ENCODE measurements around the gene MKRN2OS.
A peak's percentile ranks its signal among the peaks of the same experiment; 100 is the strongest.

Gene MKRN2OS

GRCh38 chr3:12545473-12545791 is at the start of gene MKRN2OS:
Gene MKRN2OS, minus strand, starts transcription at chr3:12545499. Its CDS starts 35 bp downstream, at chr3:12545464.
- Histone ChIP-seq H3K27ac (ENCODE audit: extremely low read depth, low read depth, low read length) (peak within 1 kb of the TSS; percentile 29), H3K4me3 (ENCODE audit: low read depth, low read length) (peak within 1 kb of the TSS; percentile 31), H3K9me3 (ENCODE audit: control insufficient read depth, insufficient read depth, low read depth, low read length) (no peaks in the 10 kb centered on the region), H3K36me3 (ENCODE audit: control insufficient read depth in 2 of 2, insufficient read depth in 1 of 2, low read length in 2 of 2) (peaks cover 0 to 9% of the 10 kb centered on the region in 2 experiments; a peak in 2 of 3 replicates), H3K4me1 (ENCODE audit: control insufficient read depth, insufficient read depth, low read length) (peaks cover 10% of the 10 kb centered on the region; the same call in 1 of the 2 replicates)
- CTCF ChIA-PET: interaction anchor here (0.6 to 0.9 kb wide), 2 partner anchors 62 to 361 kb away, joined by 3 read pairs; no protein-coding TSS in a partner anchor
- POLR2A ChIA-PET: interaction anchor here (1.1 to 1.6 kb wide), 3 partner anchors 9 to 61 kb away, joined by 3 to 12 read pairs (median 5); partner anchors contain the start of genes MKRN2 and TSEN2
- TF ChIP-seq SETDB1 (IDR thresholded peaks at IDR 0.05; ENCODE audit: insufficient read length, low read length): no peak
- no peak for TF ChIP-seq ZNF19 (tag by site-specific recombination; IDR thresholded peaks at IDR 0.05; ENCODE audit: low read depth)
- no peak for TF ChIP-seq PRDM1 (tag by site-specific recombination; IDR thresholded peaks at IDR 0.05)
- no peak for TF ChIP-seq ZNF621 (tag by site-specific recombination; IDR thresholded peaks at IDR 0.05)
- no peak for TF ChIP-seq ZNF148 (tag by site-specific recombination; IDR thresholded peaks at IDR 0.05; ENCODE audit: borderline replicate concordance)
- TF ChIP-seq SCRT2 (tag by site-specific recombination; IDR thresholded peaks at IDR 0.05): peak; percentile 68; the same call in 1 of the 2 replicates
- TF ChIP-seq ZFP3 (tag by site-specific recombination; IDR thresholded peaks at IDR 0.05; ENCODE audit: low read depth): peak; percentile 79
- peak; percentile 54 for TF ChIP-seq ZNF629 (tag by site-specific recombination; IDR thresholded peaks at IDR 0.05)
- peak; percentile 32; the same call in 1 of the 2 replicates for TF ChIP-seq SP7 (tag by site-specific recombination; IDR thresholded peaks at IDR 0.05)
- no peak for TF ChIP-seq ZNF146 (tag by site-specific recombination; IDR thresholded peaks at IDR 0.05)
- TF ChIP-seq TSHZ1 (tag by site-specific recombination; IDR thresholded peaks at IDR 0.05; ENCODE audit: borderline replicate concordance): no peak
- TF ChIP-seq EGR2 (tag by site-specific recombination; IDR thresholded peaks at IDR 0.05; ENCODE audit: low read depth): no peak
- 0 out of 2 replicates have a peak, but pooled peaks have one; percentile 15 for TF ChIP-seq ZNF10 (tag by site-specific recombination; IDR thresholded peaks at IDR 0.05)
- no peak for TF ChIP-seq ZIC2 (tag by site-specific recombination; IDR thresholded peaks at IDR 0.05)
- TF ChIP-seq ZNF514 (tag by site-specific recombination; IDR thresholded peaks at IDR 0.05): no peak
- TF ChIP-seq ZXDB (tag by site-specific recombination; IDR thresholded peaks at IDR 0.05): peak; percentile 42; the same call in 1 of the 2 replicates
- no peak for TF ChIP-seq ZBTB49 (tag by site-specific recombination; IDR thresholded peaks at IDR 0.05; ENCODE audit: low read depth)
- peak; percentile 85 for TF ChIP-seq WT1 (tag by site-specific recombination; IDR thresholded peaks at IDR 0.05)
- TF ChIP-seq PRDM10 (tag by site-specific recombination; IDR thresholded peaks at IDR 0.05): peak; percentile 80
- TF ChIP-seq ZNF623 (tag by site-specific recombination; IDR thresholded peaks at IDR 0.05): no peak
- TF ChIP-seq, protein P1, sequence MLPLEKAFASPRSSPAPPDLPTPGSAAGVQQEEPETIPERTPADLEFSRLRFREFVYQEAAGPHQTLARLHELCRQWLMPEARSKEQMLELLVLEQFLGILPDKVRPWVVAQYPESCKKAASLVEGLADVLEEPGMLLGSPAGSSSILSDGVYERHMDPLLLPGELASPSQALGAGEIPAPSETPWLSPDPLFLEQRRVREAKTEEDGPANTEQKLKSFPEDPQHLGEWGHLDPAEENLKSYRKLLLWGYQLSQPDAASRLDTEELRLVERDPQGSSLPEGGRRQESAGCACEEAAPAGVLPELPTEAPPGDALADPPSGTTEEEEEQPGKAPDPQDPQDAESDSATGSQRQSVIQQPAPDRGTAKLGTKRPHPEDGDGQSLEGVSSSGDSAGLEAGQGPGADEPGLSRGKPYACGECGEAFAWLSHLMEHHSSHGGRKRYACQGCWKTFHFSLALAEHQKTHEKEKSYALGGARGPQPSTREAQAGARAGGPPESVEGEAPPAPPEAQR (tag by site-specific recombination; IDR thresholded peaks at IDR 0.05): no peak
- TF ChIP-seq OSR2 (tag by site-specific recombination; IDR thresholded peaks at IDR 0.05): peak; percentile 92
- no peak for TF ChIP-seq ZBTB6 (tag by site-specific recombination; IDR thresholded peaks at IDR 0.05)
- TF ChIP-seq KLF1 (tag by site-specific recombination; IDR thresholded peaks at IDR 0.05): no peak

All from HEK293 (cell line).